HepG2 (cell line): ENCODE data around the gene NNAT. TPM values are rescaled to one million over a fixed set of nuclear protein-coding genes. Genes with fewer than 3 reads are reported as not detected.
A peak's percentile ranks its signal among the peaks of the same experiment; 100 is the strongest.

Experiments
- AKAP8 ChIP-seq: sonication (generic); formaldehyde crosslinking; IDR thresholded peaks from 2 replicates; pipeline ENCODE4 v1.5.1; 2020; ENCODE audit warnings: mild to moderate bottlenecking, missing genetic modification reagents
- ARHGAP35 ChIP-seq: sonication (generic); formaldehyde crosslinking; IDR thresholded peaks from 2 replicates; pipeline ENCODE4 v1.9.0; 2022; ENCODE audit warnings: mild to moderate bottlenecking, inconsistent platforms, moderate library complexity, missing genetic modification reagents, borderline replicate concordance
- DPF2 ChIP-seq: sonication (generic); formaldehyde crosslinking; IDR thresholded peaks from 2 replicates; pipeline ENCODE4 v1.4.0; 2020; ENCODE audit warnings: mild to moderate bottlenecking, low read depth, missing genetic modification reagents, borderline replicate concordance
- DZIP1 ChIP-seq: sonication (generic); formaldehyde crosslinking; IDR thresholded peaks from 2 replicates; pipeline ENCODE4 v1.5.0; 2020; ENCODE audit warnings: mild to moderate bottlenecking, missing genetic modification reagents
- GATAD1 ChIP-seq: IDR thresholded peaks from 2 replicates; pipeline ENCODE4 v1.6.1; 2016; ENCODE audit warnings: missing genetic modification reagents, missing compliant biosample characterization
- GTF2F1 ChIP-seq: fragments of 150-350 bp; IDR thresholded peaks from 2 replicates; pipeline ENCODE4 v1.6.1; 2014; ENCODE audit warnings: low read length
- HNF4A ChIP-seq: sonication (generic); formaldehyde crosslinking; IDR thresholded peaks from 2 replicates; pipeline ENCODE4 v1.4.0; 2020; ENCODE audit warnings: missing genetic modification reagents
- MAFG ChIP-seq: sonication (generic); formaldehyde crosslinking; IDR thresholded peaks from 2 replicates; pipeline ENCODE4 v1.5.1; 2020; ENCODE audit warnings: mild to moderate bottlenecking, missing genetic modification reagents
- MBNL3 ChIP-seq: fragments of 250-450 bp; sonication (Bioruptor Pico); conservative IDR thresholded peaks from 2 replicates; pipeline ENCODE4 v1.8.0; 2022; ENCODE audit warnings: mild to moderate bottlenecking, inconsistent platforms
- NR1H2 ChIP-seq: sonication (generic); formaldehyde crosslinking; IDR thresholded peaks from 2 replicates; pipeline ENCODE4 v1.8.1; 2022; ENCODE audit warnings: low read depth, missing genetic modification reagents, borderline replicate concordance
- POLR2G ChIP-seq: fragments of 200-400 bp; formaldehyde crosslinking; IDR thresholded peaks from 2 replicates; pipeline ENCODE4 v1.6.1; 2018; ENCODE audit warnings: mild to moderate bottlenecking, low read depth, low read length, moderate library complexity
- RFX3 ChIP-seq: IDR thresholded peaks from 2 replicates; pipeline ENCODE4 v1.6.1; 2016; ENCODE audit warnings: missing biosample characterization, missing genetic modification reagents
- SIX1 ChIP-seq: sonication (generic); formaldehyde crosslinking; IDR thresholded peaks from 2 replicates; pipeline ENCODE4 v1.4.0; 2020; ENCODE audit warnings: missing genetic modification reagents, borderline replicate concordance
- SP4 ChIP-seq: sonication (generic); formaldehyde crosslinking; IDR thresholded peaks from 2 replicates; pipeline ENCODE4 v1.8.1; 2023; ENCODE audit warnings: mild to moderate bottlenecking, missing genetic modification reagents
- TBP ChIP-seq: sonication (generic); formaldehyde crosslinking; IDR thresholded peaks from 2 replicates; pipeline ENCODE4 v1.5.0; 2020; ENCODE audit warnings: missing genetic modification reagents
- ZC3H13 ChIP-seq: sonication (generic); formaldehyde crosslinking; IDR thresholded peaks from 2 replicates; pipeline ENCODE4 v1.8.1; 2023; ENCODE audit warnings: mild to moderate bottlenecking, missing genetic modification reagents, moderate library complexity
- ZNF253 ChIP-seq: sonication (generic); formaldehyde crosslinking; IDR thresholded peaks from 2 replicates; pipeline ENCODE4 v1.8.0; 2022; ENCODE audit warnings: mild to moderate bottlenecking, missing genetic modification reagents, borderline replicate concordance
- ZNF513 ChIP-seq: sonication (generic); formaldehyde crosslinking; conservative IDR thresholded peaks from 2 replicates; pipeline ENCODE4 v1.5.0; 2020; ENCODE audit warnings: missing genetic modification reagents
- ZNF674 ChIP-seq: sonication (generic); formaldehyde crosslinking; IDR thresholded peaks from 2 replicates; pipeline ENCODE4 v1.5.0; 2020; ENCODE audit warnings: low read depth, mild to moderate bottlenecking, missing genetic modification reagents
- ZNF83 ChIP-seq: sonication (generic); formaldehyde crosslinking; IDR thresholded peaks from 2 replicates; pipeline ENCODE4 v1.4.0; 2020; ENCODE audit warnings: missing genetic modification reagents, mild to moderate bottlenecking, borderline replicate concordance
- ZSCAN25 ChIP-seq: sonication (generic); formaldehyde crosslinking; IDR thresholded peaks from 2 replicates; pipeline ENCODE4 v1.8.0; 2022; ENCODE audit warnings: mild to moderate bottlenecking, missing genetic modification reagents
- polyA plus RNA-seq, 8 experiments: library from polyadenylated mRNA; depleted of rRNA in 3 of 8; stranded (reverse) in 7 of 8; unstranded in 1 of 8; fragments of >200 nt; fragmentation: Illumina TruSeq in 4 of 8; extraction: Trizol in 4 of 8; gene quantifications; 2 replicates each; pipeline versions ENCODE4 v1.2.1 to v1.2.3, GENCODE V29; 2011 to 2016; ENCODE audit warnings: low read depth in 4 of 8, missing spikeins in 1 of 8, mixed read lengths in 1 of 8; ENCODE audit not compliant: insufficient read depth in 1 of 8
- total RNA-seq, 5 experiments: library from RNA; depleted of rRNA; stranded (reverse); fragments of >200 nt; fragmentation: Illumina TruSeq; extraction: Trizol; gene quantifications; 2 replicates each; pipeline ENCODE4 v1.2.3, GENCODE V29; 2016; ENCODE audit warnings: low read depth in 1 of 5
- TF ChIP-seq, protein P1 (sequence below): sonication (generic); formaldehyde crosslinking; IDR thresholded peaks from 2 replicates; pipeline ENCODE4 v1.8.1; 2023; ENCODE audit warnings: missing genetic modification reagents, mild to moderate bottlenecking, borderline replicate concordance
- TF ChIP-seq, protein P2 (sequence below): sonication (generic); formaldehyde crosslinking; IDR thresholded peaks from 2 replicates; pipeline ENCODE4 v1.4.0; 2020; ENCODE audit warnings: missing genetic modification reagents

NNAT gene
- total and polyA plus RNA-seq, 2 of the 13 experiments (the other 11 are each of a cell fraction or from before 2014, with no cell fraction given): not detected

- TF ChIP-seq NR1H2 (CRISPR knock-in tag) (peak; percentile 45; the same call in 1 of the 2 replicates), GATAD1 (CRISPR knock-in tag) (peak; percentile 85), POLR2G (peak; percentile 96), TBP (no peak), SIX1 (no peak; the same call in 1 of the 2 replicates), ARHGAP35 (peak; percentile 88; the same call in 1 of the 2 replicates), ZNF674 (peak; percentile 97; the same call in 1 of the 2 replicates), MBNL3 (CRISPR knock-in tag) (no peak), SP4 (CRISPR knock-in tag) (no peak), GTF2F1 (peak; percentile 81), AKAP8 (0 out of 2 replicates have a peak, but pooled peaks have one; percentile 49), RFX3 (CRISPR knock-in tag) (no peak), ZNF83 (CRISPR knock-in tag) (0 out of 2 replicates have a peak, but pooled peaks have one; percentile 31), ZSCAN25 (CRISPR knock-in tag) (peak; percentile 73; the same call in 1 of the 2 replicates), ZC3H13 (peak; percentile 88; the same call in 1 of the 2 replicates), HNF4A (CRISPR knock-in tag) (peak; percentile 96), DPF2 (CRISPR knock-in tag) (no peak), MAFG (no peak), ZNF253 (CRISPR knock-in tag) (peak; percentile 90; the same call in 1 of the 2 replicates), ZNF513 (CRISPR knock-in tag) (no peak), DZIP1 (CRISPR knock-in tag) (peak; percentile 83)
- TF ChIP-seq, protein P1, sequence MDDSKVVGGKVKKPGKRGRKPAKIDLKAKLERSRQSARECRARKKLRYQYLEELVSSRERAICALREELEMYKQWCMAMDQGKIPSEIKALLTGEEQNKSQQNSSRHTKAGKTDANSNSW (CRISPR knock-in tag): peak; percentile 49; the same call in 1 of the 2 replicates
- TF ChIP-seq, protein P2, sequence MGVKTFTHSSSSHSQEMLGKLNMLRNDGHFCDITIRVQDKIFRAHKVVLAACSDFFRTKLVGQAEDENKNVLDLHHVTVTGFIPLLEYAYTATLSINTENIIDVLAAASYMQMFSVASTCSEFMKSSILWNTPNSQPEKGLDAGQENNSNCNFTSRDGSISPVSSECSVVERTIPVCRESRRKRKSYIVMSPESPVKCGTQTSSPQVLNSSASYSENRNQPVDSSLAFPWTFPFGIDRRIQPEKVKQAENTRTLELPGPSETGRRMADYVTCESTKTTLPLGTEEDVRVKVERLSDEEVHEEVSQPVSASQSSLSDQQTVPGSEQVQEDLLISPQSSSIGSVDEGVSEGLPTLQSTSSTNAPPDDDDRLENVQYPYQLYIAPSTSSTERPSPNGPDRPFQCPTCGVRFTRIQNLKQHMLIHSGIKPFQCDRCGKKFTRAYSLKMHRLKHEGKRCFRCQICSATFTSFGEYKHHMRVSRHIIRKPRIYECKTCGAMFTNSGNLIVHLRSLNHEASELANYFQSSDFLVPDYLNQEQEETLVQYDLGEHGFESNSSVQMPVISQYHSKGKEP: peak; percentile 76
Observed at GRCh38 chr20:37527638-37528445, 6.8 kb downstream of the NNAT start, which contains the start of gene BLCAP (continued).
